Kidney capillary endothelial cell (primary cell): ENCODE measurements around the gene KCNE3.

Experiments used
- DNase-seq: peaks from one replicate; pipeline ENCODE4 v3.0.0-alpha.2; 2018; ENCODE audit warnings: low spot score

Gene KCNE3, protein sequence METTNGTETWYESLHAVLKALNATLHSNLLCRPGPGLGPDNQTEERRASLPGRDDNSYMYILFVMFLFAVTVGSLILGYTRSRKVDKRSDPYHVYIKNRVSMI

GRCh38 chr11:74466916-74467885 is at the start of gene KCNE3:
Gene KCNE3, minus strand, starts transcription at chr11:74467549. Its CDS starts 9,986 bp downstream, at chr11:74457563.
- DNase-seq: no peak

DNA sequence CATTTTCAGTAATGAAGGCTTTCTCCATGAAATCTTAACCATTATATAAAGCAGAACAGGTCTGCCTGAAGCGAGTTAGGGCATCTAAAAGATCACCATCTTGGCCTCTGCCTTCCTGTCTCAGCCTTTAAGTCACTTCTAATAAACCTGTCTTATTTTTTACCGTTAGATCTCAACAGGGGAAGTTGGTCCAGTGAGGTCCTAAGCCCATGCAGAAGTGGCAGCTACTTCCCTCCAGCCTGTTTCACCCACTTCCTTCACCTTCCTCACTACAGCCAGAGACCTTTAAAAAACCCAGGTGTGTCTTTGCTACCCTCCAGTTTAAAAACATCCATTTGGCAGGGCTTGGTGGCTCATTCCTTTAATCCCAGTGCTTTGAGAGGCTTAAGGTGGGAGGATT is 40.2 kb upstream of the KCNE3 start:
- DNase-seq: no peak

DNA sequence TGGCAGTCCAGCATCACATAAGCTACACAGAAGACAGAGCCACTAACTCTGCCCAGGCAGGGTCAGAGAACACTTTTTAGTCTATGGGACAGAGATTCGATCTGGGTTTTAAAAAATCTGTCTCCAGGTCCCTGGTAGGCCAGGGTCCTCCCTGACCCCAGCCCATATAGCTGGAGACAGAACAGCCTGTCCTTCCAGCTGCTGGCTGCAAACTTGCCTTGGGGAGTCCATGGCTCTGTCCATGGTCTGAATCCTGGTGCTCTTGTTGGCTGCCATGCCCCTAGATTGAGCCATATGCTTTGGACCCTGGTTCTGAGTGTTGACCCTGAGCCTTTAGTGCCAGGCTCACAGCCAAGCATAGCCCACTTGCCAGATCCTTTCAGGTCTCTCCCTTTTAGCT is 39.5 kb upstream of the KCNE3 start:
- no peak for DNase-seq

DNA sequence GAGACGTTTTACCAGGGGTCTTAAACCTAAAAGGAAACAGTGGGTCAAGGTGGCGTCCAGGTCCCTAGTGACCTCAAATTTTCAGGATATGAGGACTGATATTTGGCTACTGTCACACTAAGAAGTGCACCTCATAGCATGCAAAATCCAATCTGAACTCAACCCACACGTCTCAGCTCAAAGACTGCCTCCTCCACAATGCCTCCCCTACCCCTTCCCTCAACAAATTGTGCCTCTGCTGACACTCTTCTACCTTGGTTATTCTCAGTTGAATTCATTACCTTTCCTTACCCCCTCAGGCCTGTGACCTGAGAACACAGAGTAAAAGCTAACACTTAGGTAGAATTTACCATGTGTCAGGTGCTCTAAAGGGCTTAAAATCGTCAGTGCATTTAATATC is 38.6 kb upstream of the KCNE3 start:
- DNase-seq: no peak

- no peak for DNase-seq
Measured at GRCh38 chr11:74504100-74504691, 36.8 kb upstream of the KCNE3 start.

DNA sequence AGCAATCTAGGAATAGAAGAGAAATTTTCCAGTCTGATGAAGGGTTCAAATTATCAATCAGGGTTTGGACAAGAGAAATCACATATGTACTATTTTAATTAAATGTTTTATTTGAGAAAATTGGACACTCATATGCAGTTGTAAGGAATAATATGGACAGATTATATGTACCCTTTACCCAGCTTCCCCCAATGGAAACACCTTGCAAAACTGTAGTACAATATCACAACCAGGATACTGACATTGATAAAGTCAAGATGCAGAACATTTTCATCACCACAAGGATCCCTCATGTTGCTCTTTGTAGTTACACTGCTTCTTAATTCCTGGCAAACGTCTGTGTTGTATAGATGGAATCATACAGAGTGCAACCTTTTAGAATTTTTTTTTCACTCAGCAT is 27.6 kb upstream of the KCNE3 start:
- DNase-seq: no peak

GRCh38 chr11:74493791-74494630 is 26.7 kb upstream of the KCNE3 start:
- DNase-seq: no peak

- DNase-seq: peak; percentile 90
Measured at GRCh38 chr11:74492974-74493790, 25.8 kb upstream of the KCNE3 start, which contains the start of gene LIPT2. Gene LIPT2, minus strand, starts transcription at chr11:74493724. Its CDS starts 21 bp downstream, at chr11:74493703.

GRCh38 chr11:74492084-74492483 is 24.7 kb upstream of the KCNE3 start:
- DNase-seq: no peak

DNA sequence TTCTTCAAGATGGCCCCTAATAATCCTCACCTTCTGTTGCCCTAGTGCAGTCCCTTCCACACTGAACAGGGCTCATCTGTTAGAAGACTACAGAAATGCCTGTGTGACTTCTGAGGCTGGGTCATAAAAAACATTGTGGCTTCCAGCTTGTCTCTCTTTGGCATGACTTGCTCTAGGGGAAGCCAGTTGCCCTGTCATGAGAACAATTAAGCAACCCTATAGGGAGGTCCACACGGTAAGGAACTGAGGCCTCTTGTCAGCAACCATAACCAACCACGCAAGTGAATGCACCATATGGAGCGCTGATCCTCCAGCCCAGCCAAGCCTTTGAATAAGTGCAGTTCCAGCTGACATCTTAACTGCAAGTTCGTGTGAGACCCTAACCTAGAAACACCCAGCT is 23.6 kb upstream of the KCNE3 start:
- no peak for DNase-seq

- no peak for DNase-seq
Measured at GRCh38 chr11:74487875-74488274, 20.5 kb upstream of the KCNE3 start.

DNA sequence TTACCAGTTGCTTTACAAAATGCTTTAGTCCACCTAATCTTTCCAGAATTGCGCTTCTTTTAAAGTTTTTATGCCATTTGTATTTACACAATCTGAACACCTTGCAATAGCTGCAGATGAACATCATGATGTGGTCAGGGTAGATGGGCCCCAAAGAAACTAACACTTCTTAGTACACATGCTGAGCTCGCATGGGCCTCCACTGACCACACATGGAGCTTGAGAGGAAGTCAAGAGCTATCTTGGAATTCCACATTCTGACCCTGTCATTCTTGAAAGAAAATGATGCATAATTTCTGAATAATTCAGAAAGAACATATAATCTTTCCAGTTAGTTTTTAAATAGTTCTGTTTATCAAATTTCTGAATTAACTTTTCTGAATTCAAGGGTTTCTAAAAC is 18.5 kb upstream of the KCNE3 start:
- DNase-seq: no peak

DNA sequence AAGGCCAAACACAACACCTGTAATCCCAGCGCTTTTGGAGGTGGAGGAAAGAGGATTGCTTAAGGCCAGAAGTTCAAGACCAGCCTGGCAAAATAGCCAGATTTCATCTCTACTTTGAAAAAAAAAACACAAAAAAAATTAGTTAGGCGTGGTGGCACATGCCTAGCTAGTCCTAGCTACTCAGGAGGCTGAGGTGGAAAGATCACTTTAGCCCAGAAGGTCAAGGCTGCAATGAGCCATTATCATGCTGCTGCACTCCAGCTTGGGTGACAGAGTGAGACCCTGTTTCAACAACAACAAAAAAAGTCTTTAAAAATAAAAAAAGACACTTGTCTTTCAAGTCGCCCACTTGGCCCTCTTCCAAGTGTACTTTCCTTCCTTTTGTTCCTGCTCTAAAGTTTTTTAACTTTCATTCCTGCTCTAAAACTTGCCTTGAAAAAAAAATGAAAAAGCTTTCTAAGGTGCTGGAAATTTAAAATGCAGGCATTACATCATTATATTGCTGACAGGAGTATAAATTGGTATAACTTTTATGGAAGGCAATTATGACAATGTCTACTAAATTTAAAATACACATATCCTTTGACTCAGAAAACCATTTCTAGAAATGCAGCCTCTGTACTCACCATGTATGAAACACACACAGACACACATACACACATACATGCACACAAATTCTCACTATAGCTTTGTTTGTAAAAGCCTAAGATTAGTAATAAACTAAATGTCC is 13.5 kb upstream of the KCNE3 start:
- DNase-seq: no peak

DNA sequence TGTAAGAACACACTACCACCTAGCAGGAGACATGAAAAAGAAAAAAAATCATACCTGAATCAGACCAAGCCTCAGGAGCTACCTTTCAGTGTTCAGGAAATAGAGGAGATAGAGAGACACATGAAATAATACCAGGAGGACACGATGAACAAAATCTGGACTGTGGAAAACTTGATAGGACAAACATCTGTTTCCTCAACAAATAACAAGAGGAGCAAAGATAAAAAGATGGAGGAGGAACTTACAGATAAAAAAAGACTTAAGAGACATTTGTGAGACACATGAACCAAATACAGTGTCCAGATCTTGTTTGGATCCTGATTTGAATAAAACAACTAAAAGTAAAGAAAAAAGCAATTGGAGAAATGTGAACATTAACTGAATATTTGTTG is 12.4 kb upstream of the KCNE3 start:
- DNase-seq: no peak

DNA sequence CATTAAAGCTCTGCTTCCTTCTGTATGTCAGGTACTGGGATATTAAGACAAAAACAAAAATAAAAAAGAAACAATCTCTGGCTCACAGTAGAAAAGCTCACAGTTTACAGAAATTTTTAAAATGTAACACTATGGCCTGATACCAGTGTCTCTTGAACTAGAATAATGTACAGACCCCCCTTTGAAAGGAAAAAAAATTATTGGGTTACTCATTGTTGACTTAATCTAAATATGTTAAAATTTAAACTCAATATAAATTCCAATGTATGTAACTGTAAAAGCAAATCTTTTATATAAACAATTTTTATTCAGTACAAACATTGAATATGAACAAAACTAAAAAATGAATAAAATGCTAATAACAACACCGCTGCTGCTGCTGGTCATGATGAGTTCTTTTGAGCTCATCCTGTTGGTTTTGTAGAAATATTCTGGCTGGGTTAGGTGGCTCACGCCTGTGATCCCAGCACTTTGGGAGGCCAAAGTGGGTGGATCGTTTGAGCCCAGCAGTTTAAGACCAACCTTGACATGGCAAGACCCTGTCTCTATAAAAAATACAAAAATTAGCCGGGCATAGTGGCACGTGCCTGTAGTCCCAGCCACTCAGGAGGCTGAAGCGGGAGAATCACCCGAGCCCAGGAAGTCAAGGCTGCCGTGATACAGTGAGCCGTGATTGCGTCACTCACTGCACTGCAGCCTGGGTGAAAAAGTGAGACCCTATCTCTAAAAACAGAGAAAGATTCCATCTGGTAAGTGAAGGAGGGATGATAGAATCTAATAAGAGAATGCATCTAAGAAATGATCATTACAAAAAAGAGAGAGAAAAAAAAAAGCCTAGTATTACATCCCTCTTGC is 11.8 kb upstream of the KCNE3 start:
- no peak for DNase-seq

- no peak for DNase-seq
Measured at GRCh38 chr11:74476536-74476935, 9.2 kb upstream of the KCNE3 start.

- no peak for DNase-seq
Measured at GRCh38 chr11:74474316-74474715, 7.0 kb upstream of the KCNE3 start.

DNA sequence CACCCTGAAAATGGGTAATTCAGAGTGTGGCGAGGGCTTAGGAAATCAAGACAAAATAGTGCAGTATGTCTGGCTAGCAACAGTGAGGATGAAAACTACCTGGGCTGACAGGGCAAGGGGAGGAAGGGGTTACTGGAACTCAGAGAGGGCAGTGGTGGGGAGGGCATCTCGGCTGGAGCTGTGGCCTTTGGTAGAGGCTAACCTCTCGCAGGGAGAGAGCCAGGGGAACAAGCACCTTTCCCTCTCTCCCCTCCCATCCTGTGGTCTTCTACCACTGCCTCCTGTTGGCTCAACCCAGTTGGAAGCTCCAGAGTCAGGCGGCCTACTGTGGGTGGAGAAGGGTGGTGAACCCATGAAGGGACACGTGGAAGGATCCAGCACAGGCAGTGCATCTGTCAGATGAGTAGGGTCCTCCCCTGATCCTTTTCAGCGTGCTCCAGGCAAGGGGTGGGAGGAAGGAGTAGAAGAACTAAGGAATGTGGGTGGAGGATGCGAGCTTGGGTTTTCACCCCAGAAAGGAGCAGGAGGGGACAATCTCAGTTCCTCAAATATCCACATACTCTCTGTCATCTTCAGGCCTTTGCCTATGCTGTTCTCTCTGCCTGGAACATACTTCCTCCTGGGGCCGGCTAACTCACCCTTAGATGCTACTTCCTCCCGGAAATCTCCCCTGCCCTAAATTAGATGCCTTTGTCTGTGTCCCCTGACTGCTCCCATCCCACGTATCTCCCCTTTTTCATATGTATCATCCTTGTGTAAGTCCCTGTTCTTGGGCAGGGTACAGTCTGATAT is 6.2 kb upstream of the KCNE3 start:
- DNase-seq: no peak
